DLD1 (cell line): ENCODE measurements around the gene OR51L1.

ENCODE experiments used
- in situ Hi-C: cut with HindIII; loops from 2 replicates; pipeline ENCODE4 v1.10.0; 2017; ENCODE audit warnings: low sequenced_read_pairs

Gene OR51L1

DNA sequence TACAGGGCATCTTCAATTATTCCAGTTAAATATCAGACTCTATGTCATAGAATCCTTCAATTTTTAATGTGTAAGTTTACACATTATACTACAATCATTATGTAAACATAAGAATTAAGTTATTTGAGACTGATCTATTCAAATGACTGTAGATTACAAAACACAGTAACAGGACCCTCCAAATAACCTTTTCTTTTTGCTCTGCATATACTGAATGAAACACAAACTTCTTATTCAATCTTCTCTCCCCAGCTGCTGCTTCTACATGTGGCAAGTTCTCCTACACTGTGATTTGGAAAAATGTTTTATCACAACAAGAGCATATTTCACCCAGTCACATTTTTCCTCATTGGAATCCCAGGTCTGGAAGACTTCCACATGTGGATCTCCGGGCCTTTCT, 51.6 kb downstream of the OR51L1 start, which contains the start of gene OR52J3:
TSS of gene OR52J3 (plus strand) at position 301 of the 400 bp plus-strand sequence. CDS start at position 301, 0 bp downstream.
- in situ Hi-C loops = no loop called here

DNA sequence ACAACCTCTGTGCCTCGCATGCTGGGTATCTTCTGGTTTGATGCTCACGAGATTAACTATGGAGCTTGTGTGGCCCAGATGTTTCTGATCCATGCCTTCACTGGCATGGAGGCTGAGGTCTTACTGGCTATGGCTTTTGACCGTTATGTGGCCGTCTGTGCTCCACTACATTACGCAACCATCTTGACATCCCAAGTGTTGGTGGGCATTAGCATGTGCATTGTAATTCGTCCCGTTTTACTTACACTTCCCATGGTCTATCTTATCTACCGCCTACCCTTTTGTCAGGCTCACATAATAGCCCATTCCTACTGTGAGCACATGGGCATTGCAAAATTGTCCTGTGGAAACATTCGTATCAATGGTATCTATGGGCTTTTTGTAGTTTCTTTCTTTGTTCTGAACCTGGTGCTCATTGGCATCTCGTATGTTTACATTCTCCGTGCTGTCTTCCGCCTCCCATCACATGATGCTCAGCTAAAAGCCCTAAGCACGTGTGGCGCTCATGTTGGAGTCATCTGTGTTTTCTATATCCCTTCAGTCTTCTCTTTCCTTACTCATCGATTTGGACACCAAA, 52.2 kb downstream of the OR51L1 start:
- in situ Hi-C loops = no loop called here
